HG02588 (cell line): Measurements from ENCODE around the gene SIAH2.

Experiments used
- ATAC-seq: cut with Tn5 transposase; IDR thresholded peaks from one replicate; pipeline ENCODE4 v1.9.1; 2021; ENCODE audit warnings: mild to moderate bottlenecking, moderate library complexity; ENCODE audit not compliant: unreplicated experiment

SIAH2 gene

DNA sequence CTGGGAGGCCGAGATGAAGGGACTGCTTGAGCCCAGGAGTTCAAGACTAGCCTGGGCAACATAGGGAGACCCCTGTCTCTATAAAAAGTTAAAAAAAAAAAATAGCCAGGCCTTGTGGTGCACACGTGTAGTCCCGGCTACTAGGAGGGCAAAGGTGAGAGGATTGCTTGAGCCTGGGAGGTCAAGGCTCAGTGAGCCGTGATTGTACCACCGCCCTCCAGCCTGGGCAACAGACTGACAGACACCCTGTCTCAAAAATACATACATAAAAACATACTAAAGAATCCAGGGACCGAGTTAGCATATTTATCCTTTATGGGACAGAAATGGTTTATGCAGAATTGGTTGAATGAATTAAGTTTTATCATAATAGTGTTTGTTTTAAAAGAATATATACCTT, 13.7 kb downstream of the SIAH2 start:
- ATAC-seq, result no peak

DNA sequence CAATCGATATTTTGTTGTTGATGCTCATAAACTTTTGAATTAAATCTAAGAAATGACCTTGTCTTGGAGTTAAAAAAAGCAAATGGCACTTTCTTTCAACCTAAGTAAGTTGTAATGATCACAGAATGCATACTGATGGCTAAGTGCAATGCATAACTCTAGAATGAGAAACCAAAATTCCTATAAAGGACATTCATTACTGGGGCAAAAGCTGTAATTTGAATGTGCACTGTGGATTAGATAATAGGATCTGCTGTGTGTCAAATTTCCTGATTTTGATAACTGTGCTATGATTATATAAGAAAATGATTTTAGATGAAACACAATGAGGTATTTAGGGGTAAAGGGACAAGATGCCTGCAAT, 14.3 kb downstream of the SIAH2 start:
- ATAC-seq, result no peak

DNA sequence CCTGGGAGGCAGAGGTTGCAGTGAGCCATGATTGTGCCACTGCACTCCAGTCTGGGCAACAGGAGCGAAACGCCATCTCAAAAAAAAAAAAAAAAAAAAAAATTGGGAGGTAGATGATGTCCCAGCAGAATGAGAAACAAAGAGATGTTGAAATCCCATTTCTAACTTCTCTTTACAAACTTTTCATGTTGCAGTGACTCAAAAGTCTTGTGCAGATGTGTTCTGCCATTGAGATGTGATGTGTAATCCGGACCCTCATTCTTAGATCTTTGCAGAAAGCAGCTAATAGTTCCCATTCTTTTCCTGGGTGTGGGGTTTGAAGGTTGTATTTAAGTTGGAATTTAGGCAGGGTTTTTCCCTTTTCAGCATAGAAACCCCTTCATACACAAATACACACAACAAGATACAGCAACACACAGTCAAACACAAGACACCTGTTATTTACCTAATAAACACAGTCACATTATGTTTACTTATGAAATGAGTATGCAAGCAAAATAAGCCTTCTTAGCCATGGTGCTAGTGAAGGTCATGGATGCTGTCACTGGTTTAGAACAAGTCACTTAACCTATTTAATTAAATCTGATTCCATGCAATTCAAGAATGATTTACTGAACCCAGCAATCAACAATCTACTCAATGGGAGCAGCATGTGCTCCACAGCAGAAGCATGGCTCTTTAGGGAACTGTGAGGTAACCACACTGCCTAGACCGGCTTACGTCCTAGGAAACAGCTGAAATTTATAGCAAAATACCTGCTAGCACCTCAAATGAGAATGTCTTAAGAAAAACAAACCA, 14.9 kb downstream of the SIAH2 start:
- ATAC-seq, result no peak

DNA sequence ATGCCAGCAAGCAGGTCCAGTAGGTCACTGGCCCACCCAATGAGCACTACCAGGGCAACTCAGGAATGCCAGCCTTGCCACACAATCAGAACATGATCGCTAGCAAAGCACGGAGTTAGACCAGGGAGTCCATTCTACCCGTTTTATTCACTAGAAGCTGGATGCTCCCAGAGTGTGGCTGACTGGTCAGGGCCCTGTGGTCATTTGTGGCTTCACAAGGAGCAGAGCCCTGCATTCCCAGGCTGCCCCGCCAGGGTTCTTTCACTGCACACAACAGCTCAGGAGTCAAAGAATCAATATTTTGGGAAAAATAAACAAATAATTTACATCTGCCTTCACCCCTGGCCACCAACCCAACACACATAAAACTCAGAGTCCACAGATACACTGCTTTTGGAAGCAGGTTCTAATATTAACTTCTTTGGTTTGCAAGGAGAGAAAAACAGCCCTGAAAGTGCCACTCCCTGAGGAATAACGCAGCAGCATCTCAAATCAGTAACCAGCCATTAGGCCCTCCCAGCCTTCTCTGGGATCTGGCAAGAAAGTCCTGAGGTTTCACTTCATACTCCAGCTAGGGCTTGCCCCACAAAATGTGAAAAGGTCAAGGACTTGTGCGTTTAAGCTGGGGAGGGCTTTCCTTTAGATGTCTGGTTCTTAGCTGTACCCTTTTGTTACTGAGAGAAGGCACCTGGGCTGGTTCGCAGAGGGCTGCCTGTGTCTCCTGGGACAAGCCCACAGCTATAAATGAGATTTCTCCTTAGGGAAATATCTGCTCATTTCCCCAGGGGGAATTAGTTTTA, 16.0 kb downstream of the SIAH2 start:
- no peak for ATAC-seq

DNA sequence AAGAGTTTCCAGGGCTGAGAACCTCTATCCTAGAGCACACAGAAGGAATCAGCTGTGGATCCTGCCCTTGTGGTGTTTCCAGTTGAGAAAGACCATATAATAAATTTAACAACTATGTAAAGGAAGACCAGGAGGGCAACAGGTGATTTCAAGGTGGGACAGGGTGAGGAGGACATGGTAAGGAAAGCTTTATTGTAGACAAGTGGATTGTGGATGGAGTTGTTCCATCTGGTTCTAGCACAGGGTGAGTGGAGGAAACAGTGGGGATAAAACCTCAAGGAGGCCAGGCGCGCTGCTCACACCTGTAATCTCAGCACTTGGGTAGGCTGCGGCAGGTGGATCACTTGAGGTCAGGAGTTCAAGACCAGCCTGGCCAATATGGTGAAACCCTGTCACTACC, 17.1 kb downstream of the SIAH2 start:
- no peak for ATAC-seq

DNA sequence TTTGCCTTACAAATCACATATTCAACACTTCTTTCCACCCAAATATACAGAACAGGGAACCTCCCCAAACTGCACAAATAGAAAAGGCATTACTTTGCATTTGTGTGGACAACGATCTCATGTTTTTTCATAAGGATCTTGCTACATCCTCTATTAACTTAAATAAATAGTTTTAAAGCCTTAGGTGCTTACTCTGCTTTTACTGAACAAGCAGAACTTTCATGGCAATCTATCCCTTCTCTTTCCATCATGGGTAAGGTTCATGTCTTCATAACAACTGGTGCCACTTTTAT, 18.1 kb downstream of the SIAH2 start:
- no peak for ATAC-seq

DNA sequence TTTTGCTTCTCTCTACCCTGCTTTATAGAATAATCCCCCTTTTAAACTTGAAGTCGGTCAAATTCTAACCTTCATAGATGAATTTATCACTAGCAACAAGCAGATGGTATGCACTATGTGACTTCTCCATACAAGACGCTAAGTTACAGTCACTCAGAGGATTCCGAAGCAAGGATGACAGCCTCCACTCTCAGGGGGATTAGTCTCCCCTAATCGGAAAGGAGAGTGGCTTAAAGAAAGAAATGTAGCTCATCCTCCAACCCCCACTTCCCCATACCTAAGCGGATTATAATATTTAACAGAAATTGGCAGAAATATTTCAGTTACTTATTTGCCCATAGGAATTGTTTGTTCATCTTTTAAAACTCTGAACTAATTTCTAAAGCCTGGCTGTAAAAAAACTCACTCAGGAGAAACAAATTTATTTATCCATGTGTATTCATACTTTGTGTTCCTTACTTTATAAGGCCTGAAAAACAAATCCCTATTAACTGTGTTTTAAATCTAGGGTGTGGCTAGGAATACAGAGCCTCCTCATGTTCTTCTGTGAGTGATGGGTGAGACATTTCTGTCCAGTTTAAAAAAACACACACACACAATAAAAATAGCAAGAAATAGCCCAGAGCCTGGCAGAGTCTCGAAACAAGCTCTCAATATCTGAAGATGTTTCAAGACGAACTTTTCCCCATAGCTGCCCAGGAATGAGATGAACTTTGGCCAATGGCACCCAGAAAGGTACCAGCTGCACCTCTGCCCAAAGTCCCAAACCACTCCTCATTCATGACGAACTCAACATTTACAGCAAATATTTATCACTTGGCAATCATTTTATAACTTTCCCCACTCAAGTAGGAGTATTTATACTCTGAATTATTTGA, 18.7 kb downstream of the SIAH2 start:
- no peak for ATAC-seq

DNA sequence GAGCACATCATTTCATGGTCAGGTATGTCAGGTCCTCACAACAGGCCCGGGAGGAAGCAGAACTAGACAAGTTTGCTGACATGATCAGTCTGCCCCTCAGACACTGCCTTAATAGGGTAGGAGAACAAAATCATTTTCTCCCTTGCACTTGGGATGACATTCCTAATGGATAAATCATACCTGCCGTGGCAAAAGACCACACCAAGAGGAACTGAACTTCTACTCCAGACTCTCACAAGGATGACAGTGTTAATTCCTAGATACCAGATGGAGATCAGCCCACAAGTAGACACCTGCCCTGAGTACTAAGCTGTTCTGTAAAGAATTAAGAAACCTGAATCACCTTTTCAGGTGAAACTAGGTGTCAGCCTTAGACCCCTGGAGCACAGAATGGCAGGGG, 19.5 kb downstream of the SIAH2 start:
- ATAC-seq, result no peak

DNA sequence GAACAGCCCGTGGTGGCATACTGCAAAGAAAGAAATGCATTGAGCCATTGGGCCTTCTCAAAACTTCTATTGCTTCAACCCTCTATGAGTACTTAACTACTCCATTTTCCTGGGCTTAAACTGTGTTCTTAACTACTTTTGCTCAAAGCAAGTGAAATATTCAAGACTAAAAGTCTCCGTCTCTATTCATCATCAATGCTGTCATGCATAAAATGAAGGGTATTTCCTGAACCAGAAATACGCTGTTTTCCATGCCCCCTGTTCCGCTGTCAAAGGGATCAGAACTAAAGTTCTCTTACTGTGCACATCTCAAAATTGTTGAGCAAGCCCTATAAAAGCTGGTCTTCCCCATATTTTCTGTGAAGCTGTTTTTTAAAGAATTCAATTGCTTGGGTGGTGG, 20.3 kb downstream of the SIAH2 start:
- no peak for ATAC-seq

DNA sequence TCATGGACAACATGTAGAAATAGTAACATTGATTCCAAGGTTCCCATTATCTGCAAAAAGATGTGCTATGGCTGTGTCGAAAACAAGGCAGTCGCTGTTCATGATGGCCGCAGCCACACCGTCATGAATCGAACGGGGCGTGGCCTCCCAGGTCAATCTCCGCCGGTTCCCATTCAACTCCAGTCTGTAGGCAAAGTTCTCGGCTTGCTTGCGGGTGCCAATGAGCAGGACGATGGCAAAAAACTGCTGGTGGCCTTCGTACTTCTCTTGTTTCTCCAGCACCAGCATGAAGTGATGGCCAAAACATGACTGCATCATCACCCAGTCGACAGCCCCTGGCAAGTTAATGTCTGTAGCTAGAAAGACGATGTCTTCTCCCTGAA, 20.8 kb downstream of the SIAH2 start:
- no peak for ATAC-seq

DNA sequence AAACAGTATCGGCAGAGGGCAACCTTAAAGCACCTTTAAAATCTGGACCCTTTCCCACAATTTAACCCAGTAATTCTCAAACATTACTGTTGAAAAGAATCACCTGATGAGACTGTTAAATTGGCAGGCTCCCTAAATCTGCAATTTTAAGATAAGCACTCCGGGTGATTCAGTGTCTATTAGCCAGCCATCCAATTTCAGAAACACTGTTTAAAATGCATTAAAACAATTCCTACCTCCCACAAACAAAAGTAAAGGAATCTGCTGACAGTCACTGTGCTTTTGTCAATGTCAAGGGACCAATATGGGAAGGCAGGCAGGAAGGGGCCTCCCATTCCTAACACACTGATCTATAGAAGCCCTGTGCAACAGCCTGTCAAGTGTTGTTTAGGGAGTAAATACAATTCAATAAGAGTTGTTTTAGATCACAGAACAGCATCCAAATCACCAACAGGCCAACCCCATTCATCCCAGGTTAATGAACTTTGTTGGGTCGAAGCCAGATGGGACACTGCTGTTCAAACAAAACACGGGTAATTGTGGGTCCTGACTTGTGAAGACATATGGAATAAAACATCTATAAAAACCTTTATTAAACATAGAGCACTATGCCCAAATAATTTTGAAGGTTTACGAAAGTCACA, 21.4 kb downstream of the SIAH2 start:
- ATAC-seq, result no peak

DNA sequence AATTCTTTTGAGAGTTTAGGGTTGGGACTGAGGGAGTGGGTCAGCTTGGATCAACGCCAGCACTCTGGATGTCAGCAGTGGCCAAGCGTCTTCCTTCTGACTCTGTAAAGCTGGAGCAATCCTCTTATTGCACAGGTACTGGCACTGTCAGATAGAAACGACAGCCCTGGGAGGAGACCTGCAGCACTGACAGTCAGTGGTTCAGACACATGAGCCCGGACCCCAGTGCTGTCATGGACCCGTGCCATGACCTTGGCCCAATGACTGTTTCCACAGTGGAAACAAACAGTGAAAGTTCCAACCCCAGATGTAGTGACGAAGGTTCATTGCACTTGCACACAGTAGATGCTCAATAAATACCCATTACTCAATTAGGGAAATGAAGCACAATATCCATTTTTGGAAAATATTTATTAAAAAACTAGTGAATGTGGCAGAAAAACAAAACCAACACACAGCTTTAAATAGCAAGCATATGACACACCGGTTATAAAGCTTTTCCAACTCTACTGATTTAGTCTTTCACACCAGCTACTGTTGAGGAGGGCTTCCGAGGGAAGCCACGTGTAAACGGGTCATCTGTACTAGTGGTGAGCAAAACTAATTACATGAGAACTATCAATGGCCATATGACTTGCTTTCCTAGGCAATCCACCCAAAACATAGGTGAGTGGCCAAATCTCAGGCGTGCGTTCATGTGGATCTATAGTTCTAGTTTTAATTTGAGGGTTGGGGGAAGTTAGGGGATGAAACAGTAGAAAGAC, 22.1 kb downstream of the SIAH2 start:
- no peak for ATAC-seq

DNA sequence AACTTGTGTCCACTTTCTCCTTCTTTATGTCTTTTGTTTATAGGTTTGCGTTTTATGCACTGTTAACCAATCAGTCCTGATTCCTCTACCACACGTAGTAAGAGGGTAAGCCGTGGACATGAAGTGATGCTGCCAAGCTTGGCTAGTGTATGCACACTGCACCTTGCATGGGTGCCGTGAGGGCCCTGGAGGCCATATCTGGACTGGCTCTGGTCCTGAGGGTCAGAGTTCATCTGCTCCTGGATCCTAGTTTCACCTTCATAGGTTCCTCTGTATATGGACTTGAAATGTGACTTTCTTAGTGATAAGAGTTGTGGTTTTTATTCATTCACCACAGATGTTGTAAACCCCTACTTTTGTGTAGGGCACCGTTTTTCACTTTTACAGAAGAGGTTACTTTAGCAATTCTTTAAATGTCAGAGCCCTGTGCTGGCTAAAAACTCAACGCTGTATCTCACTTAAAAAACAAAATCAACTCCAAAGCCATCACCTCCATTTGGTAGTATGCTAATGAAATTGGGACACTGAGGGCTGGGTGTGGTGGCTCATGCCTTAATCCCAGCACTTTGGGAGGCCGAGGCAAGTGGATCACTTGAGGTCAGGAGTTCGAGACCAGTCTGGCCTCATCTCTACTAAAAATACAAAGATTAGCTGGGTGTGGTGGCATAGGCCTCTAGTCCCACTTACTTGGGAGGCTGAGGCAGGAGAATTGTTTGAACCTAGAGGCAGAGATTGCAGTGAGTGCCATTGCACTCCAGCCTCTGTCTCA, 22.9 kb downstream of the SIAH2 start:
- ATAC-seq, result peak; percentile 24

DNA sequence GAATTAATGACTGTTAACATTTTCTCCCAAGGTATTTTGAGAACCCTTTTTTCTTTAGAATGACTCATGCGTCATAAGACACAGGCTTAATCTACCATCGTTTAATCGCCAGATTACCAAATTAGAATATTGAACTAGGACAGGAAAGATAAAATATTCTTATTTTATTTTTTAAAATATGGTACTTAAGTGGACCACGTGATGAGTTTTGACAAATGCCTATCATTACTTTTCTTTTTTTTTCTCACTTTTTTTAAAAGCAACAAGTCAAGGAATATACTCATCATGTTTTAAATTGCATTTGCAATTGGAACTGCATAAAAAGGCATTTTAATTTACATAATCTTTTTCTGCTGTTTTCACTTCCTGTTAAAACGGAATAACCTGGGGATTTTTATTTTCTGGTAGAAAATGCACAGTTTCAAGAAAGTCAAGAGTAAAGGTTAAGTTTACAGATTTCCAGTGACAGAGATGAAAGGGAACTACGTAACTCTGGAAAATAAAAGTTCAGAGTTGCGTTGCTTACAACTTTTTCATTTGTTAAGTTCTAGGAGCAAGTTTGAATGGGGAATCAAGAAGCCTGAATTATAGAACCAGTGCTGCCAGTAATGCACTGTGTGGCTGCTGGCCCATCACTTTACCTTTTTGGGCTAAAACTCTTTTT, 23.6 kb downstream of the SIAH2 start:
- peak; percentile 34 for ATAC-seq

DNA sequence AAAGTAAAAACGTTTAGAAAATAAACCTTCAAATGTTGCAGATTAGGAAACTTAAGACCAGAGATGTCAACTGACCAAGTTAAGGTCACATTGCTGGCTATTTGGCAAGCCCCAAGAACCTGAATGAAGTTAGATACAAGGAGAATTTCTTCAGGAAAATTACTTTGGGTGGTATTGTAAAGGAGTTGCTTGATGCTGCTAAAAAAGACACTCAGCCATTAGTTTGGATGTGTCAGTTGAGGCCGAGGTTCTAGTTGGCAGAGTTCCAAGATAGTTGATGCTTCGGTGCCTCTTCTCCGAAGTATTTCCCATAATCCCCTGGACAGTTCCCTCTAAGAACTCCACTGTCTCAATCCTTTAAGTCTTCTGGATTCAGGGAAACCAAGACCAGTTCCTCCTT, 24.3 kb downstream of the SIAH2 start:
- no peak for ATAC-seq

DNA sequence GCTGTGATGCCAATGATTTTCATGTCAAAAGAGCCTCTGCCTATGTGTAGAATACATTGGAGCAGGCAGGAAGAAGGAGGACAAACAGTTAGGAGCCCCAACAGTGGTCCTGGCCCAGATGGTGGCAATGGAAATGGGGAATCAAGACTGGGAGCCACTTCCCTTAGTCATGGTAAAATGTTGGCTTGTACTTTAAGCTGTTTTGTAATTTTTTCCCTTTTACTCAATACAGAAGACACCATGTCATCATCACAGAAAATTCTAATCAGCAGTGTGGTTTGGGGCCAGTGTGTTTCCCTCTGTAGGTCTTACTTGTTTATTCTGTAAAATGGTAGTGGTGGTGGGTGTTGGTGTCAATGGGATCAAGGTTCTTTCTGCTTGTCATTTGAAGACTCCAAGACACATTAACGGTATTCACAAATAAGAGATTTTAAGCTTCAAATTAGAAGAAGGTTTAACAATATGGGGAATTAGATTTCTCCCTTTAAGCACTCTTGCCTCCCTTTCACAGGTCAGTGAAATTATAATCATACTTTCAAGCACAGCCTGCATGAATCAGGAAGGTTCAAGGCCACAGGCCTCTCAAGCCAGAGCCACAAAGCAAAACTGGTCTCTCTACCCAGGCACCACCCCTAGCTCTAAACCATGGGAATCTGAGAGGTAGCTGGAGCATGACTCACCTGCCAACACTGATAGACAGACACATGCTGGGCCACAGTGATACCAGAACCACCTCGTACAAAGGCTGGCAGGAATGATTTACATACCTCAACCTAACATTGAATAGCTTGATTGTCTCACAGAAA, 24.9 kb downstream of the SIAH2 start:
- peak; percentile 48 for ATAC-seq

DNA sequence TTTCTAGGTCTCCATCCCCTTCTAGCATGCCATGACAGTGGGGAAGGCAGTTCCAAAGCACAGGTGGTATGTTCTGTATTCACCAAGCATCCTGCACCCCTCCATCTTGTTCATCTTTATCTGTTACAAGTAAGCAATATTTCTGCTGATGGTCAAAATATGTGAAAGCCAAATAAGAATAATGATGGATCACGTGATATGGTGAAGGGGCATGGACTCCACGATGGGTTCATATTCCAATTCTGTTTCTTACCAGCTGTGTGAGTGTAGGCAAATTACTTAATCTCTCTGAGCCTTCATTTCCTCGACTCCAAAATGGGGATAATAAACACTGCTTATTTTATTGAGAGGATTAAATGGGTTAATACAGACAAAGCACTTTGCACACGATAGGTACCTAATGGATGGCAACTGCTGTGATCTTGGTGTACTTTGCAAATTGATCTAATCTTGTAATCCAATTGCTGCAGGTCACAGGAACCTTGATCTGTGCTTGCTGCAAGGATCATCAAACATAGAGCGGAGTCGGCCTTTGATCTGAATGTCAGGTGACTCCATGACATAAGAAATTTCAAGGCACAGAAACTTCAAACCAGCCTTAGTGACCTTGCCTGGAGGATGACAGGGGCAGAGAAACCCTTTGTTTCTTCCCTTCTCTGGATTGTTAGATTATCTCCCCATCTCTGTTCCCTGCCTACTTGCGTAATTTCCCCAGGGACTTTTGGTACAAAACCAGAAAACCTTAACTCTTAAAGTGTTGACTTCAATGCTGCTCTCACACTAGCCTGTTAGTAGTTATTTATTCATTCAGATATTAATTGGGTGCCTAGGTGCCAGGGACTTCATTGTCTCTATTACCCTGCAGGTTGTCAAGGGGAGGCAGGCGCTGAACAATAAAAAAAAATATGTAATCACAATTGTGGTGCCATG, 25.8 kb downstream of the SIAH2 start:
- ATAC-seq, result no peak
